Middle frontal gyrus (tissue), 1 donor: ENCODE measurements around the gene PPP2R3A.
A peak's percentile ranks its signal among the peaks of the same experiment; 100 is the strongest.

Experiments used
- DNase-seq: peaks from one replicate; pipeline ENCODE4 v3.0.0-alpha.2; 2015; ENCODE audit warnings: low spot score; ENCODE audit errors: extremely low spot score

Gene PPP2R3A

DNA sequence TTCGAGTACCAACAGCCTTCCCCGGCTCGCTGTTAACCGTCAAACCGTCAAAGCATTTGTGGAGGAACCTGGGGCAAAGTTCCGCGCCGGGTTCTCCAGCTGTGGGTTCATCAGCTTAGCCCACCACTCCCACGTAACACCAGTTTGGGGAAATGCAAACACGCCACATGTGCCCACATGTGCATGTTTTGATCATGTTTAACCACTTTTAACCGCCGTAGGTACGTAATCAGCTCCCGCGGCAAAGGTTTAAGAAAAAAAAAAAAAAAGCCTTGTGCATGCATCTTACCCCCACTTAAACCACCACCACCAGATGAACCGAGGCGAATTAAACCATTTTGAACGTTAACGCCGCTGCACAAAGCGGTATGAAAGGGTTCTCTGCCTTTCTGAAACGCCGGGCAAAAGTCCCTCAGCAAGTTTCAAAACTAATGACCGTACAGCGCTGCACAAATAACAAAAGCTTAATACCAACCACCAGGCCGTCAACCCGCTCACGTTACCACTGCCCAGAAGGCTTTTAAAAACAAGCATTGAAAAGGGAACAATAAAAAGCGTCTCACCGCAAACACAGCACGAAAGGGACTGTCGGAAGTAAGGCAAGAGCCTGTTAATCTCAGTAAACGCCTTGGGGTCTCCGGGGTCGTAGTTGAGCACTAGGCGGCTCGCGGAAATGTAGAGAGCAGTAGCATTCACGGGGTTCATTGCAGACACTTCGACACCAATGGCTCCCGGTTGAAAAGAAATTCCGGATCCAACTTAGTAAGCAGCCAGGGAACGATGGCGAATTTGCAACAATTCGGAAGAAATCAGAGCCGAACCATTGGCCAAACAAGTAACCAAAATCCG, 229.1 kb downstream of the PPP2R3A start:
- no peak for DNase-seq

DNA sequence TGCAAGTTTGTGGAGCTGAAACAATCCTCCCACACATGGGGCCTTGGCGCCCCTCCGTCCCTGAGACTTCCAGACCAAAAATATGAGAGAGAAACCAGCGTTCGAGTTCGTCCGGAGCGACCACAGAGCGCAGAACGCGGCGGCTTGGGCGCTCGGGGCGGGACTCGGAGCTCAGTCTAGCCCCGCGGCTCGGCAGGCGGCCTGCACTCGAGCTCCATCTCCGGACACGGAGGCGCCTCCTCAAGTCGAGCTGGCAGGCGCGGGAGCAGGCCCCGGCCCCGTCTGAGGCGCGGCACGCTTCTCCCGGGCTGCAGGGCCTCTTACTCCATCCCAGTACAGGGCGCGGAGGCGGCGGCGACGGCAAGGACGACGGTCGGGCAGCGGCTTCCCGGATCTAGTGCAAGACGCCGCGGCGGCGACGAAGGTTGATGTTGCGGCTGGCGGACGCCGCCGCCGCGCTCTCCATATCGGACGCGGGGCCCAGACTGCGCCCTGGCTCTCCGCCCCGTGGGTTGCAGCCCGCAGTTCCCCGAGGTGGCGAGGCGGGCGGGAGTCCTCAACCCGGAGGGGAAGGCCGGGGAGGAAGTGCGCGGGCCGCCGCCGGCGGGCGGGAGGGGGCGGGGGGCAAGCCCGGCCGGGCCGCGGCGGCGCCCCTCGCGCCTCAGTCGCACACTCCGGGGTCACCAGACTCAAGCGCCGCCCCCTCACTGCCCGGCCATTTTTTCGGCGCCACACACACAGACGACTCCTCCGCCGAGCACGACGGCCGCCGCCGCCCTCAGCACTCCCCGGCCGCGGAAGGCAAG, 229.9 kb downstream of the PPP2R3A start:
- DNase-seq: peak; percentile 36

DNA sequence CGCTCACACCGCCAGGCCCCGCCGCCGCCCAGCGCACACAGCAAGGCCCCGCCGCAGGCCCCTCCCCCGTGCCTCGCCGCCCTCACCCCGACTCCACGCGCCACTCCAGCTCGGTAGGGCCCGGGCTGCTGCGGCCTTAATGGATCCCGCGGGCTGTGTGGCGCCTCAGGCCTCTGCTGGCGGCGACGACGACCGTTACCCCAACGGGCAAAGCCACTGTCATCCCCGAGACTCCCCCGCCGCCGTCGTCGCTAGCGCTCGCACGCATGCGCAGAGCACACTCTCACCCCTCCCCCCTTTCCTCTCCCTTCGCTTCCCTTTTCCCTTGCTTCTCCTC, 230.5 kb downstream of the PPP2R3A start, which contains the start of gene MSL2:
Gene MSL2 (minus strand): TSS at position 272 of the 337 bp plus-strand sequence. CDS start 1,222 bp downstream, outside the sequence.
- no peak for DNase-seq

DNA sequence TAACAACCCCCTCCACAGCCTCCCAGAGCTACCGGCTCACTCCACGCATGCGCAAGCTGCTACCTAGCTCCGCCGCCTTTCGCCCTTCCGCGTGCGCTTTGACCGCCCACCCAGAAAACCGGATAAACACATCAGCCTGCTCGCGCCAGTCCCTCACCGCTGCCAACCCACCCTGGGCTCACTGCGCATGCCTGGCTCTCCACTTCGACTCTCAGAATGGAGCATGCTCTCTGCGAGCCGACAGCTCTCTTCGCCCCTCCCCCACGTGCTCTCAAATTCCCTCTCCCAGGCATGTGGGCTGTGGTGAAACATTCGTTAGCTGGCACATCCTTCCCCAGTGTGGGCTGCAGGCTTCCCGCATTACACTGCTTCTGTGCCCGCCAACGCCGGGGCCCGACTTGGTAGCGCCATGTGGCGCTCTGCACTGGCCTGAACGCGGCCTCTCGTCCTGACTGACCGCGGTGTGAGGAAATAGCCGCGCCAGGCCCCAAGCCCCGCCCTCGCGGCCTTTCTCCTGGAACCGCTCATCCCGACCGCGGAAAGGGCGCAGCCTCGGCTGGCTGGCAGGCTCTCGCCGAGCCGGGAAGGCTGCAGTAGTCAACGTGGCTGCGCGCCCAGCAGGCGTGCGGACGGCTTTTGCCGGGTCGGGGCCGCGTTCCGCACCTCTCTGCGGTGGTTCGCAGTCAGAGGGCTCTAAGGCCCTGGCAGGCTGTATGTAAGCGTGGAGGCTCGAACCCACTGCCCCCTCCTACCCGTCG, 231.1 kb downstream of the PPP2R3A start:
- DNase-seq: peak; percentile 96

DNA sequence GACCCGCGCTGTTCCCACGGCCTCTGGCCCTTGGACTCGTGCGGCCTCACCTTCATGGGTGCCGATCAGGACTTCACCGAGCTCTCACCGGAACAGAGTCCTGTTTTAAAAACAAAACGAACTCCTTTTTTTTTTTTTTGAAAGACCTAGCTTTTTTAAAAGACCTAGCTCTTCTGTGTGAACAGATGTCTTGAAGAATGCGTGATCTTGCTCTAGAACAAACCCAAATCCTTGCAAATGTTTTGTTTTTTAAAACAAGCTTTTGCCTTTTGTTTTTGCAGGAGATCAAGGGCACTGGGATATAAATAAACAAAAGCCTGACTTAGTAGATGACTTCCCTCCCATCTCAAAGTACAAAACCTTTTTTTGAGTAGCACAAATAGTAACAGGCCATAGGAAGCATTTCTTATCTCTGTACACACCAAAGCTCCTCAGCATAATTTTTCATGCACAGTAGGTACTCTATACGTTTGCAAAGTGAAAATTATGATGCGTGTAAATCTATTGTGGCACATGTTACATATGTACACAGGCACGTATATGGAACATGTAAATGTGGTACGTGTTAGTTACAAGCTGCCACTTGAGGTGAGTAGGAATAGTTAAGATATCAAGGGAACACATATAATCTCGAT, 231.7 kb downstream of the PPP2R3A start:
- DNase-seq: no peak
